Stimulated activated naive CD8-positive, alpha-beta T cell treated with anti-CD3 and anti-CD28 coated beads, Interleukin-15, Interleukin-2, amounts not matched to agents 100 ng/mL and 50 ng/mL, for 24 hours (primary cell): ENCODE measurements around the gene INHBB.
"Not testable (repeated sequence)": the region's sequence is repeated elsewhere in the genome, so short reads cannot be mapped to it uniquely, and the experiment has no call there.

ENCODE experiments used
- H3K27ac Mint-ChIP-seq: one replicate; pipeline ENCODE4 v1.8.0; 2021; ENCODE audit warnings: mild to moderate bottlenecking, mixed read lengths
- H3K27me3 Mint-ChIP-seq: one replicate; pipeline ENCODE4 v1.8.0; 2021; ENCODE audit warnings: mixed read lengths
- H3K36me3 Mint-ChIP-seq: one replicate; pipeline ENCODE4 v1.8.0; 2021; ENCODE audit warnings: low read depth, mixed read lengths
- H3K4me1 Mint-ChIP-seq: one replicate; pipeline ENCODE4 v1.8.0; 2021; ENCODE audit warnings: low read depth, mixed read lengths
- H3K4me3 Mint-ChIP-seq: one replicate; pipeline ENCODE4 v1.8.0; 2021; ENCODE audit warnings: mild to moderate bottlenecking, mixed read lengths
- H3K9me3 Mint-ChIP-seq: one replicate; pipeline ENCODE4 v1.8.0; 2021; ENCODE audit warnings: mixed read lengths

The INHBB gene

GRCh38 chr2:120312860-120313694 is 32.9 kb upstream of the INHBB start:
- Mint-ChIP-seq H3K9me3 (no peaks in the 10 kb centered on the region), H3K36me3 (no peaks in the 10 kb centered on the region), H3K4me3 (peak overlapping the region; percentile 67), H3K27ac (no peak overlapping the region), H3K27me3 (no peaks in the 10 kb centered on the region), H3K4me1 (peaks cover 26% of the 10 kb centered on the region)

- Mint-ChIP-seq H3K4me1 (peaks cover 26% of the 10 kb centered on the region), H3K4me3 (peak overlapping the region; percentile 67), H3K36me3 (no peaks in the 10 kb centered on the region), H3K9me3 (no peaks in the 10 kb centered on the region), H3K27me3 (no peaks in the 10 kb centered on the region), H3K27ac (no peak overlapping the region)
Observed at GRCh38 chr2:120313695-120314615, 32.0 kb upstream of the INHBB start.

DNA sequence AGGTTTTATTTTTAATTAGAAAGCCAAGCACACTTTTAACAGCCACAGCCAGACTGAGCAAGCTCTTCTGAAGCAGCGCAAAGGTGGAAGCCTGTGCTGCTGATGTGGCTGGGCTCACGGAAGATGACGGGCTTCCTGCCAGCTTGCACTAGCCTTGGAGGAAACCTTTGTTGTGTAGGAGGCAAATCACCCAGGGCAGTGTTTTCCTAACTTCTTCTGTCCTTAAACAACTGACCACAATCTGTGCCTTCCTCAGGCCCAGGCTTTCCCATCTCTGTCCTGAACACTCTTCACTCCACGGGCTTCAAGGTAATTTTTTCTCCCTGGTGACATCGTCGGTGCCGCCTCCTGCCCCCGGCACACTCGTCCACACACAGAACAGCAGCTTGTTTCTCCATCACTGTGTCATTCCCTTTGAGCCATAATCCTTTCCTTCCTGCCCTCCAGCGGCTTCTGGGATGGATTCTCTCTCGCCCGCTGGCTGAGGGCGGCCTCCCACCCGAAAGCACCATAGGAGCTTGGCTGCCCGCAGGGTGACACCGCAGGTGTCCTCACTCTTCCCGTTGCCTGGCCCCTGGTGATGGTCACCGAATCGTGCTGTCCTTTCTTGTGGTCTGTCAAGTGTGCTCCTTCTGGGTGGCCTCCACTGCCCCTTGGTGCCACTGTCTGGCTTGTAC is 31.1 kb upstream of the INHBB start:
- H3K36me3 Mint-ChIP-seq = no peaks in the 10 kb centered on the region
- H3K27ac Mint-ChIP-seq = no peak overlapping the region
- H3K27me3 Mint-ChIP-seq = no peaks in the 10 kb centered on the region
- no peaks in the 10 kb centered on the region for H3K9me3 Mint-ChIP-seq
- peaks cover 26% of the 10 kb centered on the region for H3K4me1 Mint-ChIP-seq
- H3K4me3 Mint-ChIP-seq = no peak overlapping the region

DNA sequence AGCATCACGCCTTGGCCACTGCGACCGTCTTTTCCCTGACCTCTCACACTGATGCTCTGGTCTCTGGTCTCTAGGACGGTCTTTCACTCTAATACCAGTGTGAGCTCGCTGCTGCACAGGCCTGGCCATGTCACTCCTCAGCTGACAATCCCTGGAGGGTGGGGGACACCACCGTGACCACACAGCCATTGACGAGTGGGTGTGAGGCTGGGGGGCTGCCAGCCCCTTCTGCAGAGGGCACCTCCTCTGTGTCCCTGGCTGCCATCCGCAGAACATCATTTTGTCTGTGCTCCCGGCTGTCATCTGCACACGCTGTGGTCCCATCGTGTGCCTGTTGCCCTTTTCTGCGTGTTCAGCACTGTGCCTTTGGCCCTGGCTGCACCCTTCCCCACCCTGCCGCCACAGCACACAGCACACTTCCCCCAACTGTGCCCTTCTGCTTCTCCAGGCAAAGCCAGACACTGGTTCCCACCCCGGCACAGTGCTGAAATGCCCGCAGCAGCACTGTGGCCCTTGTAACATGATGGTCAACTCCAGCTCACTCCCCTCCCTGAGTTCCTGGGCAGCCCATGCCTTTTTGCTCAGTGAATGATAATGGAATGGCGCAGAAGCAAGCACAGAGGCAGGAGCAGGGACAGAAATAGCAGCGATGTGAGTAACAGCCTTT is 30.4 kb upstream of the INHBB start:
- H3K27me3 Mint-ChIP-seq = no peaks in the 10 kb centered on the region
- H3K27ac Mint-ChIP-seq = no peak overlapping the region
- no peaks in the 10 kb centered on the region for H3K9me3 Mint-ChIP-seq
- H3K36me3 Mint-ChIP-seq = no peaks in the 10 kb centered on the region
- H3K4me3 Mint-ChIP-seq = no peak overlapping the region
- H3K4me1 Mint-ChIP-seq = peaks cover 26% of the 10 kb centered on the region

DNA sequence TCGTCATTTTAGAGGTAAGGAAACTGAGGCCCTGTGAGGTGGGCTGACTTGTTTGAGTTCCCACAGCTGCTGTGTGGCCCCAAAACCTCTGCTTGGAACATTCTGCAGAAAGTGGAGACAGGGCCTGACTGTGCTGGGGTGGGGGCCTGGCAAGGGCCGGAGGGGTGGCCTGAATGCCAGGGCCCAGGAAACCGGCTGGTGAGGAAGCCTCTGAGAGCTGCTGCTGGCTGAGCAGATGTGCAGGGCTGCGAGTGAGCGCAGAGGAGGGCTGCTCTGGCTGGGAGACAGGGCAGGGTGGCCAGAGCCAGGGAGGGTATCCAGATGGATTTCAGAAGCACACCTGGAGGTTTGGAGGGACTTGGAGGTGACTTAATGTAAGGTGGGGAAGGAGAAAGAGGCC is 29.9 kb upstream of the INHBB start:
- no peak overlapping the region for H3K27ac Mint-ChIP-seq
- no peak overlapping the region for H3K4me3 Mint-ChIP-seq
- peaks cover 26% of the 10 kb centered on the region for H3K4me1 Mint-ChIP-seq
- no peaks in the 10 kb centered on the region for H3K27me3 Mint-ChIP-seq
- H3K9me3 Mint-ChIP-seq = no peaks in the 10 kb centered on the region
- no peaks in the 10 kb centered on the region for H3K36me3 Mint-ChIP-seq

DNA sequence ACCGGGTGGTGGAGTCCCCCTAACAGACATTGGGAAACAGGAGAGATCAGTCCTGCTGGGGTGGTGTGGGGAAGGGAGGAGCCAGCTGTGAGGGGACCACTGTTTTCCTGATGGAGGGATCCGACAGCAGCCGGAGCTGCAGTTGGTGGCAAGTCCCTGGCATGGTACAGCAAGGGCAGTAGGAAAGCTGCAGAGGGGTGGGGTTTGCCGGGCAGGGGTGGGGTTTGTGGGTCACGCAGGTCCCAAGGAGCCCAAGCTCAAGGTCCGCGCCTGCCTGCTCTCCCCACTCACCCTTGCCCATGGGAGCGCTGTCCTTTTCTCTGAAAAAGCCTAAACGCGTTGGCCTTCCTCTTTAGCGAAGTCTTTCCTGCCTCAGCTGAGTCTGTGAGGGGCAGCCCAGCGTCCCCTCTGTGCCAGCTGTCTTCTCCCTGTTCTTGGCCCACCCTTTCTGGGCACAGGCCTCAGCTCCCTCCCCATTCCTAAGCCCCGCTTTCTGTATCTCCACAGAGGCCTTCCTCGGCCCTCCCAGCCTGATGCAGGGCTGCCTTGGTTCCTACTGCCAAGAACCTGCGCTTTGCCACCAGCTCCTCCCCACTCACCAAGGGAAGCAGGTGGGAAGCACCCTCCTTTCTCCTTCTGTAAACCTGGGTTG is 29.3 kb upstream of the INHBB start:
- no peaks in the 10 kb centered on the region for H3K9me3 Mint-ChIP-seq
- no peaks in the 10 kb centered on the region for H3K27me3 Mint-ChIP-seq
- no peak overlapping the region for H3K4me3 Mint-ChIP-seq
- peaks cover 26% of the 10 kb centered on the region for H3K4me1 Mint-ChIP-seq
- H3K27ac Mint-ChIP-seq = no peak overlapping the region
- H3K36me3 Mint-ChIP-seq = no peaks in the 10 kb centered on the region

- Mint-ChIP-seq H3K4me3 (no peak overlapping the region), H3K36me3 (no peaks in the 10 kb centered on the region), H3K4me1 (peaks cover 26% of the 10 kb centered on the region), H3K27ac (no peak overlapping the region), H3K27me3 (no peaks in the 10 kb centered on the region), H3K9me3 (no peaks in the 10 kb centered on the region)
Observed at GRCh38 chr2:120317180-120317533, 28.8 kb upstream of the INHBB start.

DNA sequence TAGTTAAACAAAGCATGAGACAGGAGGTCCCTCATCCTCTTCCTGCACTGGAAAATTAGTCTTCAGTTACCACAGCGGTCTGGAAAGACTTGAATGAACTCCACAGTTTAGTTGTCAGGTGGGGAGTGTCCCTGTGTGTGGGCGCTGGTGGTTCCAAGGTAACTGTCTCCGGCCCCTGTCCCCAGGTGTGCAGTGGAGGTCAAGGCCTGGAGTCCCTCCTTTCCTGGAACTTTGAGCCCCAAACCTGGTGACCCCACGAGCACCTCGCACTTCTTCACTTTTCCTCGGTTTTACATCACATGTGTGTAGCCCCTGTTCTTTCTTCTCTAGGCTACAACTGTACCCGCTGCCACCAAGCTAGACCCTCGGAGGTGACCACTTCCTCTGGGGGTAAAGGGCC is 28.0 kb upstream of the INHBB start:
- Mint-ChIP-seq H3K36me3 (no peaks in the 10 kb centered on the region), H3K9me3 (no peaks in the 10 kb centered on the region), H3K27ac (no peak overlapping the region), H3K4me3 (no peak overlapping the region), H3K4me1 (peaks cover 23% of the 10 kb centered on the region), H3K27me3 (no peaks in the 10 kb centered on the region)

DNA sequence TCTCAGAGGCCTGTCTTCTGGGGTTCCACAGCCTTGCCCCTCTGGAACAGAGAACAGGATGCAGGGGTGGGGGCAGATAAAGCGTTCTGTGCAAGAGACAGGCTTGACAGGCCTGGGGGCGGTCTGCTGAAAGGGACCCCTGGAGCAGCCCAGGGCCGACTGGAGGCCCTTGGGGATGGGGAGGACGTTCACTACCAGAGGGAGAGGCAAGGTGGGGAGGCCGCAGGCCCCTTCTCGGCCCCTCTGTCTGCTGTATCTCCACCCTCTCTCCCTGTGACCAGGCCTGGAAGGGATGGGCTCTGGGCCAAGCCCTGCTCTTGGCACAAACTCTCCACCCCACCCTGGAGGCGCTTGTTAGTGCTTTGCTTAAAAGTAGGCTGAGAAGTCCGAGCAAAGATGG is 27.3 kb upstream of the INHBB start:
- H3K27me3 Mint-ChIP-seq = no peaks in the 10 kb centered on the region
- H3K4me1 Mint-ChIP-seq = peaks cover 16% of the 10 kb centered on the region
- no peaks in the 10 kb centered on the region for H3K36me3 Mint-ChIP-seq
- H3K4me3 Mint-ChIP-seq = no peak overlapping the region
- H3K9me3 Mint-ChIP-seq = no peaks in the 10 kb centered on the region
- no peak overlapping the region for H3K27ac Mint-ChIP-seq

- Mint-ChIP-seq H3K4me1 (peaks cover 11% of the 10 kb centered on the region), H3K9me3 (no peaks in the 10 kb centered on the region), H3K4me3 (no peak overlapping the region), H3K27ac (no peak overlapping the region), H3K36me3 (no peaks in the 10 kb centered on the region), H3K27me3 (no peaks in the 10 kb centered on the region)
Observed at GRCh38 chr2:120319123-120319522, 26.8 kb upstream of the INHBB start.

DNA sequence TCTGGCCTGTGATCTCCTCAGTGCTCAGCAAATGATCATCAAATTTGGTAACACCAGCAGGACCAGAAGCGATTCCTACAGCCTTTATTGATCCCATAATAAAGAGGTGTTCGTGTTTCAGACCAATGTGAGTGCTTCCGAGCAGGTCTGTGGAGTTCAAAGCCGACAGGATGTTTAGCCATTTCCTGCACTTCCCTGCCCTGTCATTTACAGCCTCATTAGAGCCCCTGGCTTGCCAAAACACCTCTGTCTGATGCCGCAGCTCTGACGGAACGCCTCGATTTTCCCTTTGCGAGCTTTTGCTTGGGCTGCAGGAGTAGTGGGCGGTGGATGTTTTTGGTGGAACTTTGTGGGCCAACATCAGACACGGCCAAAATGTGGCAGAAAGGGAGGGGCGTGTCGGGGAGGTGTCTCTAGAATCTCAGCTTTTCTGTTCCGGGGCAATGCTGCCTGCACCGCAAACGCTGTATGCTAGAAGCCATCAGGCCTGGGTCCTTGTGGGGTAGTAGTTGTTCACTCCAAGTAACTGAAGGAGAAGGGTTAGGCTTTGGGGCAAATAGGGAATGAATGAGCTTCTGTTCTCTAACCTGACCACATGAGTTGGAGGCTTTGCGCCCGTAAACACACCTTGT is 26.1 kb upstream of the INHBB start:
- Mint-ChIP-seq H3K27ac (no peak overlapping the region), H3K9me3 (no peaks in the 10 kb centered on the region), H3K27me3 (no peaks in the 10 kb centered on the region), H3K4me3 (no peak overlapping the region), H3K36me3 (no peaks in the 10 kb centered on the region), H3K4me1 (peaks cover 4% of the 10 kb centered on the region)

- no peaks in the 10 kb centered on the region for H3K4me1 Mint-ChIP-seq
- H3K36me3 Mint-ChIP-seq = no peaks in the 10 kb centered on the region
- H3K9me3 Mint-ChIP-seq = no peaks in the 10 kb centered on the region
- no peak overlapping the region for H3K4me3 Mint-ChIP-seq
- no peak overlapping the region for H3K27ac Mint-ChIP-seq
- H3K27me3 Mint-ChIP-seq = no peaks in the 10 kb centered on the region
Observed at GRCh38 chr2:120320318-120320851, 25.6 kb upstream of the INHBB start.

DNA sequence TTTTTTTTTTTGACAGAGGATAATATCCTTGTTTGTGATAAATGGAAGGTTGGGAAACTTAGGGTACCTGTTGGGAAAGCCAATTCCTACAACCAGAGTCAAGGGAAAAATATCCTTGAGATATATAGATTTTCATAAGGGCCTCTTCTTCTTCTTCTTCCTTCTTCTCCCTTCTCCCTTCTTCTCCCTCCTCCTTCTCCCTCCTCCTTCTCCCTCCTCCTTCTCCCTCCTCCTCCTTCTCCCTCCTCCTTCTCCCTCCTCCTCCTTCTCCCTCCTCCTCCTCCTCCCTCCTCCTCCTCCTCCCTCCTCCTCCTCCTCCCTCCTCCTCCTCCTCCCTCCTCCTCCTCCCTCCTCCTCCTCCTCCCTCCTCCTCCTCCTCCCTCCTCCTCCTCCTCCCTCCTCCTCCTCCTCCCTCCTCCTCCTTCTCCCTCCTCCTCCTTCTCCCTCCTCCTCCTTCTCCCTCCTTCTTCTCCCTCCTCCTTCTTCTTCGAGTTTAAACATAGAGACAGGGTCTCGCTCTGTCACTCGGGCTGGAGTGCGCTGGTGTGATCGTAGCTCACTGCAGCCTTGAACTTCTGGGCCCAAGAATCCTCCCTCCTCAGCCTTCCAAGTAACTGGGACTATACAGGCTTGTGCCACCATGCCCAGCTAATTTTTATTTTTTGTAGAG is 24.9 kb upstream of the INHBB start:
- not testable (repeated sequence) for H3K4me3 Mint-ChIP-seq, H3K27me3 Mint-ChIP-seq, H3K4me1 Mint-ChIP-seq, H3K36me3 Mint-ChIP-seq, H3K27ac Mint-ChIP-seq, H3K9me3 Mint-ChIP-seq
